Activated CD4-positive, CD25-positive, alpha-beta regulatory T cell (primary cell): ENCODE data around the gene NHERF1.

Experiments
- DNase-seq, 4 experiments: peaks; one replicate each; lab custom pipeline; 2025; lab: John Stamatoyannopoulos, UW

Gene NHERF1

GRCh38 chr17:74784125-74784810 is 35.8 kb downstream of the NHERF1 start:
- no peak for DNase-seq

GRCh38 chr17:74785096-74785980 is 36.9 kb downstream of the NHERF1 start:
- no peak for DNase-seq

- DNase-seq, result no peak
Observed at GRCh38 chr17:74785981-74786360, 37.5 kb downstream of the NHERF1 start.

- DNase-seq, result no peak
Observed at GRCh38 chr17:74786431-74787055, 38.1 kb downstream of the NHERF1 start.

- no peak for DNase-seq
Observed at GRCh38 chr17:74790161-74791058, 42.0 kb downstream of the NHERF1 start.

GRCh38 chr17:74792586-74793105 is 44.2 kb downstream of the NHERF1 start:
- DNase-seq, result no peak

GRCh38 chr17:74795327-74796020 is 47.0 kb downstream of the NHERF1 start:
- no peak for DNase-seq

GRCh38 chr17:74796211-74796610 is 47.8 kb downstream of the NHERF1 start:
- no peak for DNase-seq

- DNase-seq, result no peak
Observed at GRCh38 chr17:74796866-74797265, 48.4 kb downstream of the NHERF1 start.

GRCh38 chr17:74797824-74798223 is 49.4 kb downstream of the NHERF1 start:
- DNase-seq, result no peak

- no peak for DNase-seq
Observed at GRCh38 chr17:74798239-74798707, 49.8 kb downstream of the NHERF1 start.

- no peak for DNase-seq
Observed at GRCh38 chr17:74799097-74799496, 50.7 kb downstream of the NHERF1 start.

GRCh38 chr17:74800531-74800930 is 52.1 kb downstream of the NHERF1 start:
- DNase-seq, result no peak

- no peak for DNase-seq
Observed at GRCh38 chr17:74801896-74802295, 53.5 kb downstream of the NHERF1 start.

GRCh38 chr17:74803388-74803930 is 55.0 kb downstream of the NHERF1 start:
- DNase-seq, result no peak

GRCh38 chr17:74803971-74804370 is 55.5 kb downstream of the NHERF1 start:
- no peak for DNase-seq

GRCh38 chr17:74804683-74805082 is 56.3 kb downstream of the NHERF1 start:
- no peak for DNase-seq

- DNase-seq, result no peak
Observed at GRCh38 chr17:74805591-74805991, 57.2 kb downstream of the NHERF1 start.

GRCh38 chr17:74806334-74806733 is 57.9 kb downstream of the NHERF1 start:
- no peak for DNase-seq

GRCh38 chr17:74807441-74807840 is 59.0 kb downstream of the NHERF1 start:
- DNase-seq, result no peak

GRCh38 chr17:74807925-74808324 is 59.5 kb downstream of the NHERF1 start:
- DNase-seq, result no peak
